Myometrial cell (primary cell): ENCODE measurements around the gene RTL3. TPM values are rescaled to one million over a fixed set of nuclear protein-coding genes. Genes with fewer than 3 reads are reported as not detected.

Experiments used
- total RNA-seq: library from RNA; depleted of rRNA; stranded (reverse); fragments of >200 nt; gene quantifications from 2 replicates; pipeline ENCODE4 v1.2.3, GENCODE V29; 2015

Gene RTL3
- total RNA-seq = under 0.01 and 0.89 TPM in 2 replicates

DNA sequence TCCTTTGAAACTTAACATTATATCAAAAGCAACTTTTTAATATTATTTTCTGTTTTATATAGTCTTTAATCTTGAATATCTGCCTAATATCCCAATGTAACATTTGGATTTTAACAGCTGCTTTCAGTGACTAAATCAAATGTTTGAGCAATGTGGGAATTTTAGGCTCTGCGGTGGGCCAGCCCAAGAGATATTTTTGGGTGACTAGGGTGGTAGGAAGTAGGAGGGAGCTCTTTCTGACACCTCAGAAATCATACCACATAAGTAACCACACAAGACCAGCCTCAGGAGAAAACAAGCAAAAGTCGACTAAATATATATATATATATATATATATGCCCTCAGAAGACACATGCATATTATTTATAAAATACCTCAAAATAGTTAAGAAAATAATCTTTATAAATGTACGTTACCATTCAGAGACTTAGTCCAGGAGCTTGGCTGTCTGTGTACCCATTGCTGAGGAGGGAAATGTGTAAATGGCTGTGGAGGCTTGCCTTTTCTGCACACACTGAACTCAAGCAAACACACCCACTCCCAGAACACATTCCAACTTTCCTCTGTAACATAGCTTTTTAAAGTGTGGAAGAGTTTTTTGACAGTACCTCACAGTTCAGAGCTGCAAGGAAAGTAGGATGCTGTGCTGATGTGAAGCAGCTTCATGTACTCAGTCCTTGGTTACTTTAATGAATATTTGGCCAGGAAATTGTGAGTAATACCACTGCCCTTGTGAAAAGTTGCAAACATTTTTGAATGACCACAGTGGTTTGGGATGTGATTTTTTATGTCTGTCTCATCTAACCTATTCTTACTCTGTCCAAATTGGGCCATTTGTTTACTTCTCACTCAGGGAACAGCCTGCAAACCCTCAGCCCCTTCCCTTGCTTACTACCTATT, at the start of gene RTL3:
Gene RTL3 (minus strand): TSS at position 484 of the 900 bp plus-strand sequence. CDS start 908 bp downstream, outside the sequence.

Other genes with a start within 250 kb of the RTL3 start
- gene LPAR4, start 88.4 kb upstream of the RTL3 start, total RNA-seq = not detected in 2 replicates